MCF 10A (cell line): ENCODE results near the gene ADARB2. TPM values are rescaled to one million over a fixed set of nuclear protein-coding genes. Genes with fewer than 3 reads are reported as not detected.

Experiments
- BruUV-seq: library from RNA; stranded (reverse); fragments of 400-500 nt; replicated peaks from 2 replicates; lab custom pipeline; 2021; lab: Mats Ljungman, UMichigan
- CTCF ChIA-PET: fragments of 300-600 bp; sonication (Branson Sonifier 250); formaldehyde crosslinking; extraction: SDS; loops from one replicate; lab custom pipeline; 2021; ENCODE audit warnings: antibody characterized with exemption, inconsistent platforms; lab: Yijun Ruan, JAX
- POLR2A ChIA-PET: fragments of 300-600, 350-650 bp; sonication (Branson Sonifier 250); formaldehyde crosslinking; extraction: SDS; loops from one replicate; lab custom pipeline; 2020; ENCODE audit warnings: antibody characterized with exemption, inconsistent platforms; lab: Yijun Ruan, JAX
- DNase-seq: peaks from one replicate; pipeline ENCODE4 v3.0.0-alpha.2; 2018; ENCODE audit not compliant: unreplicated experiment
- H3K27ac Mint-ChIP-seq: one replicate; pipeline ENCODE4 v1.8.0; 2022; ENCODE audit warnings: mild to moderate bottlenecking, low read depth, mixed read lengths; ENCODE audit not compliant: unreplicated experiment
- H3K27me3 Mint-ChIP-seq: one replicate; pipeline ENCODE4 v1.8.0; 2022; ENCODE audit warnings: mixed read lengths; ENCODE audit not compliant: insufficient read depth, unreplicated experiment
- H3K36me3 Mint-ChIP-seq: one replicate; pipeline ENCODE4 v1.8.0; 2022; ENCODE audit warnings: mild to moderate bottlenecking, moderate library complexity, mixed read lengths; ENCODE audit not compliant: insufficient read depth, unreplicated experiment
- H3K4me1 Mint-ChIP-seq: one replicate; pipeline ENCODE4 v1.8.0; 2022; ENCODE audit warnings: mixed read lengths; ENCODE audit not compliant: insufficient read depth, unreplicated experiment
- H3K4me3 Mint-ChIP-seq: one replicate; pipeline ENCODE4 v1.8.0; 2022; ENCODE audit warnings: mild to moderate bottlenecking, moderate library complexity, mixed read lengths; ENCODE audit not compliant: unreplicated experiment
- H3K9me3 Mint-ChIP-seq: one replicate; pipeline ENCODE4 v1.8.0; 2022; ENCODE audit warnings: mixed read lengths; ENCODE audit not compliant: unreplicated experiment
- CTCF ChIP-seq: fragments of 200-600 bp; IDR thresholded peaks from one replicate; pipeline ENCODE4 v1.8.0; 2022; ENCODE audit warnings: antibody characterized with exemption, mild to moderate bottlenecking; ENCODE audit not compliant: unreplicated experiment
- intact Hi-C: fragments of 100-400 bp; cut with micrococcal nuclease; formaldehyde crosslinking; loops from 2 replicates; pipeline ENCODE4 v1.14.1; 2022
- total RNA-seq: library from RNA; stranded (reverse); gene quantifications from 2 replicates; pipeline ENCODE4 v1.2.3, GENCODE V29; 2022

Gene ADARB2
- total RNA-seq, 1 experiment from 2014 or later, result 0.96 TPM

DNA sequence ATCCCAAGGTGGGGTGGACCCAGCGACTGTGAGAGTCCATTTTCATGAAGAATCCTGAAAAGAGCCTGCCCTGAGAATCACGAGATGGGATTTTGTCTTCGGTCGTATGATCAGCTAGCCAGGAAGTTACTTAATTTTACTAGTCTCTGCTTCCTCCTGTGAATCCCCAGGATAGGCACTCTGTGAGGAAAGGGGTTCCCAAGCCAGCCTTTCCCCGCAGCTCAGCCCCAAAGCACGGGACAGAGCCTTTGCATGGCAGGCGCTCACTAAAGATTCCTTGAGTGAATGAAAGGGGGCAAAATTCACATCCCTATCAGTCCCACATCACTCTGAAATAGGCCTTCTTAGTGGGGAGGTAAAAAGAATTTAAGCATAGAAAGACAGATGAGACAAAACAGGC lies 219.6 kb downstream of the ADARB2 start:
- BruUV-seq, result no TSS peak
- Mint-ChIP-seq H3K36me3 (no peaks in the 10 kb centered on the region), H3K4me3 (no peak overlapping the region), H3K4me1 (no peaks in the 10 kb centered on the region), H3K27me3 (no peaks in the 10 kb centered on the region), H3K27ac (no peak overlapping the region), H3K9me3 (no peaks in the 10 kb centered on the region)
- POLR2A ChIA-PET, result no interaction called here
- no peak for DNase-seq
- no peak for TF ChIP-seq CTCF
- intact Hi-C loops, result no loop called here
- CTCF ChIA-PET, result no interaction called here

DNA sequence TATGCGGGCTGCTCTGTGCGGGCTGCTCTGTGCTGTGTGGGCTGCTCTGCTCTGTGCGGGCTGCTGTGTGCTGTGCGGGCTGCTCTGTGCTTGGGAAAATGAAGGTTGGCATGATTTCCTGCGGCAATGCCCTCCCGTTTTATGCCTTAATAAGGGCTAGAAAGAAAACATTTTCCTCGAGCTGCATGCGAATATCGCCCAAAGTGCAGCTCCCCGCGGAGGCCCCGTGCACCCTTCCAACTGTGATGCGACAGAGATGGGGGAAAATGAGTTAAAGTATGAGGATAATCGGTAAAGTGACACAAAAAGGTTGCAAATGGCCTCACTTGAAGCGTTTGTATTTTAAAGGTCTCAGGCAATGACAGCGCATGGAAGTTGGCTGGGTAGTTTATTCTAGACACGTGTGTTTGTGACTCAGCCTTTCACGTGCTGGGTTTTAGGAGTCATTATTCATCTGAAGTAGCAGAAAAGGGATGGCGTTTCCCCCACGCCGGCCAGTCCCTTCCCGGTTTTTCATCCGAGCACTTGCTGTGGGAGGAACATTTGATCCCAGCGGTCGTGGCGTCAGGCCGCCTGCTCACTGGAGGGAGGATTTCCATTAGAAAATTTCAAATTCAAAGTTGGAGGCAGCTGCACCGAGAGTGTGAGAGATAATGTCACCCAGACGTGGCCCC lies 220.7 kb downstream of the ADARB2 start:
- no peak for TF ChIP-seq CTCF
- H3K4me1 Mint-ChIP-seq, result no peaks in the 10 kb centered on the region
- CTCF ChIA-PET, result no interaction called here
- POLR2A ChIA-PET, result no interaction called here
- H3K9me3 Mint-ChIP-seq, result no peaks in the 10 kb centered on the region
- no peak overlapping the region for H3K4me3 Mint-ChIP-seq
- BruUV-seq, result no TSS peak
- H3K27ac Mint-ChIP-seq, result no peak overlapping the region
- no peaks in the 10 kb centered on the region for H3K27me3 Mint-ChIP-seq
- no peak for DNase-seq
- H3K36me3 Mint-ChIP-seq, result no peaks in the 10 kb centered on the region
- intact Hi-C loops, result no loop called here

GRCh38 chr10:1515780-1516491 lies 221.4 kb downstream of the ADARB2 start:
- H3K4me3 Mint-ChIP-seq, result no peak overlapping the region
- BruUV-seq, result no TSS peak
- no peak for TF ChIP-seq CTCF
- no peaks in the 10 kb centered on the region for H3K27me3 Mint-ChIP-seq
- POLR2A ChIA-PET, result no interaction called here
- H3K27ac Mint-ChIP-seq, result no peak overlapping the region
- H3K9me3 Mint-ChIP-seq, result peaks cover 7% of the 10 kb centered on the region
- H3K4me1 Mint-ChIP-seq, result no peaks in the 10 kb centered on the region
- H3K36me3 Mint-ChIP-seq, result no peaks in the 10 kb centered on the region
- CTCF ChIA-PET, result no interaction called here
- intact Hi-C loops, result no loop called here
- no peak for DNase-seq

DNA sequence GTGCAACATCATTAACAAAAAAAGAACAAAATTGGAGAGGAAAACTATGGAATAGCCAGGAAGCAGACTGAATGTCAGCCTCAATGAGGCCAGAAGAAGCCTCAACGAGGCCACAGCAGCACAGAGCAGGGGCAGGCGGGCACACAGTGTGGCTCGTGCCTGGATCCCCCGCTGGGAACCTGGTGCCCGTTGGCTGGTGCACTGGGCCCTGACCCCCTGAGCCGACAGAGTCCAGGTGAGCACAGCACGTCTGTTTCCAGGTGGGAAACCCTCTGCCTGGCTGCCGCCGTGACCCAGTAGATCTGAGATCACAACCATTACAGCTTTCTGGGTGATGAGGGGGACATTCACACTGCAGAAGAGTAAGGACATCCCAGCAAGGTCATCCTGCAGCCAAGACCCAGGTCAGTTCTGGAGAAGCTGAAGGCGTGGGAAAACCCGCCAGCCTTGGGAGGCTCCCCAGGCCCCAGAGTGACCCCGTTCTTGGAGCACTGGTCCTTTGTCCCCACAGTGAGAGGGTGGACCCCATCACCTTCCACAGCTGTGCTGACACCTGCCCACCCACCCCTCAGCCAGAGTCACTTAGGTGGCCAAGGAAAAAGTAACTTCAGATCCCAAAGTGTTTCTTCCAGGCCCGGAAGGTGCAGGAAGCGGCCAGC lies 222.1 kb downstream of the ADARB2 start:
- intact Hi-C loops, result no loop called here
- Mint-ChIP-seq H3K27ac (no peak overlapping the region), H3K27me3 (peaks cover 2% of the 10 kb centered on the region), H3K9me3 (peaks cover 9% of the 10 kb centered on the region), H3K4me3 (no peak overlapping the region), H3K4me1 (no peaks in the 10 kb centered on the region), H3K36me3 (no peaks in the 10 kb centered on the region)
- ChIA-PET POLR2A (no interaction called here), CTCF (interaction anchor here (0.9 kb wide), 1 partner anchor 28 kb away, joined by 4 read pairs; no protein-coding TSS in a partner anchor)
- TF ChIP-seq CTCF, result no peak
- BruUV-seq, result no TSS peak
- no peak for DNase-seq
